ENCODE results near the gene RBM6.
"Not testable (repeated sequence)": the region's sequence is repeated elsewhere in the genome, so short reads cannot be mapped to it uniquely, and the experiment has no call there.

Gene RBM6

GRCh38 chr3:49906073-49906743 lies 33.7 kb upstream of the RBM6 start:
- Histone ChIP-seq H3K9ac (ENCODE audit: low read length) (peak overlapping the region; percentile 72), H3K4me3 (ENCODE audit: low read length) (peak overlapping the region; percentile 5), H3K27me3 (ENCODE audit: control insufficient read depth, insufficient read depth, low read length) (no peaks in the 10 kb centered on the region), H3K4me1 (ENCODE audit: control insufficient read depth, insufficient read depth, low read length) (peaks cover 54% of the 10 kb centered on the region), H3K9me3 (ENCODE audit: control insufficient read depth, low read length) (no peaks in the 10 kb centered on the region), H3K36me3 (ENCODE audit: control insufficient read depth, insufficient read depth, low read length) (no peaks in the 10 kb centered on the region)

DNA sequence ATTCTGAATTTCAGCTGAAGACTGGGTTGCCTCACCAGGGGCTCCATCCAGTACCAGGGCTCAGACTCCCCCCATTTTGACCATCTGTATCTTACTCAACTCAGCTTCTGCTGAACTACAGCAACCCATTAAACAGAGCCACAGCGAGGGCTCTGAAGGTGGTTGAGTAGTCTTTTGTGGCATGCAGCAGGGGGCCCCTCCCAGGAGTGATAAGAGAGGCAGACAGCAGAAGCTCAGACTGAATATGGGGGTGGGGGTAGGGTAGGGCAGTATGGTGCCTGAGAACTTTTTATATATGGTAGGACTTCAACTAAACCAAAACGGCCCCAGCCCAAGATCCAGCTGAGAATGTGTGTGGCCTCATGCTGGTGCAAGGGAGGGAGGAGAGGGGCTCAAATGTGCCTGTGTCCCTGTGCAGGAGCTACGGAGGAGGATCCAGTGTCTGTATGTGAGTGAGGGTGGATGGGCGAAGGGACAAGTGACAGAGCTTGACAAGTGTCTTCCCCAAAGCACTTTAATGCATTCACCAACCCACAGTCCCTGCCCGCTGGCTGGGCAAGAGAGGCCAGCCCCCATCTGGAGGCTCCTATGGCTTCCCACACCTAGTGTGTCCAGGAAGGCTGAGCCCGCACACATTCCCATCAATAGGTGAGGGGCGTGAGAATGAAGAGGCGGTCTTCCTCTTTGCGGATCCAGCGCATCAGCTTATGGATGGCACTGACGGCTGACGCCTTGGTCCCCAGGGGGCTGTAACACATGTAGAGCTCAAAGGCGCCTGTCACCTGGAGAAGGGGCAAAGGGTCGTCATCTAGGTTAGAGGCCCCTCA lies 31.4 kb upstream of the RBM6 start:
- no peaks in the 10 kb centered on the region for H3K9me3 ChIP-seq (ENCODE audit: control insufficient read depth, low read length)
- H3K27me3 ChIP-seq (ENCODE audit: control insufficient read depth, insufficient read depth, low read length) = no peaks in the 10 kb centered on the region
- no peak overlapping the region for H3K4me3 ChIP-seq (ENCODE audit: low read length)
- H3K4me1 ChIP-seq (ENCODE audit: control insufficient read depth, insufficient read depth, low read length) = peaks cover 50% of the 10 kb centered on the region
- no peak overlapping the region for H3K9ac ChIP-seq (ENCODE audit: low read length)
- no peaks in the 10 kb centered on the region for H3K36me3 ChIP-seq (ENCODE audit: control insufficient read depth, insufficient read depth, low read length)

DNA sequence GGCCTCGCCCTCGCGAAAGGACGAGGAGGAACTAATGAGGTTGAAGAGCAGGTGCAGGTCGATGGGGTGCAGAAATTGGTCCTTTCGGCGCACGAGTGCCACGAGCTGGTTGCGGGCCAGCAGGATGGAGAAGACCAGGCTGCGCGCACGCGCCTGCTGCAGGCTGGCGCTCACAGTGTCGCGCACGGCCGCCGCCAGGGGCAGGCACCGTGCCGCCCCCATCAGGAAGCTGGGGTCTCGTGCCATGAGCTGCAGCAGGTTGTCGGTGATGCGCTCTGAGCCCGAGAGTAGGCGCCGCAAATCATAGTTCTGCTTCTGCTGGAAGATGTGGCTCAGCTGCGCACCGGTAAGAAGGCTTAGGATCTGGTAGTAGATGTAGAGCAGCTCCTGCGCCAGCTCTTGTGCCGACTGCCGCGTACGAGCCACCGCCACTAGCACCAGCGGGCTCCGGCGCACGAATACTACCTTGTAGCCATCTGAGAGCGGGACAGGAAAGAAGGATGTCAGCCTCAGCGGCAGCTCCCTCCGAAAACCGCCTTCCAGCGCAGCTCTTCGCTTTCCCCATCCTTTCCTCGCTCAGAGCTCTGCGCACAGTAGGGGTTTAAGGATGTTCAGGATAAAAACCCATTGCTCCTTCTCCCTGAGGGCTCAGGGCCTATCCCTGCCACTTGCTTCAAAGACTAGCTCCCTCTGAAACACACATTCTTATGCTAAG lies 29.4 kb upstream of the RBM6 start:
- no peaks in the 10 kb centered on the region for H3K9me3 ChIP-seq (ENCODE audit: control insufficient read depth, low read length)
- H3K4me1 ChIP-seq (ENCODE audit: control insufficient read depth, insufficient read depth, low read length) = peaks cover 32% of the 10 kb centered on the region
- H3K27me3 ChIP-seq (ENCODE audit: control insufficient read depth, insufficient read depth, low read length) = no peaks in the 10 kb centered on the region
- no peak overlapping the region for H3K4me3 ChIP-seq (ENCODE audit: low read length)
- H3K9ac ChIP-seq (ENCODE audit: low read length) = no peak overlapping the region
- H3K36me3 ChIP-seq (ENCODE audit: control insufficient read depth, insufficient read depth, low read length) = no peaks in the 10 kb centered on the region

- no peaks in the 10 kb centered on the region for H3K27me3 ChIP-seq (ENCODE audit: control insufficient read depth, insufficient read depth, low read length)
- no peaks in the 10 kb centered on the region for H3K9me3 ChIP-seq (ENCODE audit: control insufficient read depth, low read length)
- H3K4me3 ChIP-seq (ENCODE audit: low read length) = no peak overlapping the region
- peaks cover 27% of the 10 kb centered on the region for H3K4me1 ChIP-seq (ENCODE audit: control insufficient read depth, insufficient read depth, low read length)
- no peaks in the 10 kb centered on the region for H3K36me3 ChIP-seq (ENCODE audit: control insufficient read depth, insufficient read depth, low read length)
- no peak overlapping the region for H3K9ac ChIP-seq (ENCODE audit: low read length)
Measured at GRCh38 chr3:49911124-49911420, 28.9 kb upstream of the RBM6 start.

DNA sequence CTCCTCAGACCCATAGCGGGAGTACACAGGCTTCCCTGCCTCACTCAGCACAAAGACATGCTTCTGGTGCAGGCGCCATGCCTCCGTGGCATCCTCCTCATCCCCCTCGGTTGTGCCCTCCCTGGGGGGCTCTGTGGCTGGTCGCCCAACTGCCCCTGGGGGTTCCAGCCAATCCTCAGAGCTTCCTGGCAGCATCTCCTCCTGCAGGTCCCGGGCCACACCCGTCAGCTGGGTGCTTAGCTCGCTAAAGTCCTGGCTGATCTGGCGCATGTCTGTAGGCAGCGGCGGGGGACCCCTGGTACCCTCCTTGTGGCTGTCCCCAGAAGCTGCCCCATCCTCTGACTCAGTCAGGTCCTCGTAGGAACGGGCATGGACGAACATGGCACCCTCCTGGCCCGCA lies 28.3 kb upstream of the RBM6 start:
- H3K36me3 ChIP-seq (ENCODE audit: control insufficient read depth, insufficient read depth, low read length) = no peaks in the 10 kb centered on the region
- no peaks in the 10 kb centered on the region for H3K9me3 ChIP-seq (ENCODE audit: control insufficient read depth, low read length)
- no peaks in the 10 kb centered on the region for H3K27me3 ChIP-seq (ENCODE audit: control insufficient read depth, insufficient read depth, low read length)
- no peak overlapping the region for H3K4me3 ChIP-seq (ENCODE audit: low read length)
- H3K9ac ChIP-seq (ENCODE audit: low read length) = no peak overlapping the region
- H3K4me1 ChIP-seq (ENCODE audit: control insufficient read depth, insufficient read depth, low read length) = peaks cover 22% of the 10 kb centered on the region

GRCh38 chr3:49912881-49913281 lies 27.1 kb upstream of the RBM6 start:
- Histone ChIP-seq H3K36me3 (ENCODE audit: control insufficient read depth, insufficient read depth, low read length) (no peaks in the 10 kb centered on the region), H3K9ac (ENCODE audit: low read length) (no peak overlapping the region), H3K27me3 (ENCODE audit: control insufficient read depth, insufficient read depth, low read length) (no peaks in the 10 kb centered on the region), H3K4me1 (ENCODE audit: control insufficient read depth, insufficient read depth, low read length) (peaks cover 9% of the 10 kb centered on the region), H3K4me3 (ENCODE audit: low read length) (no peak overlapping the region), H3K9me3 (ENCODE audit: control insufficient read depth, low read length) (no peaks in the 10 kb centered on the region)

GRCh38 chr3:49914906-49915305 lies 25.0 kb upstream of the RBM6 start:
- Histone ChIP-seq H3K4me1 (ENCODE audit: control insufficient read depth, insufficient read depth, low read length) (no peaks in the 10 kb centered on the region), H3K9me3 (ENCODE audit: control insufficient read depth, low read length) (no peaks in the 10 kb centered on the region), H3K9ac (ENCODE audit: low read length) (no peak overlapping the region)

GRCh38 chr3:49916686-49917085 lies 23.3 kb upstream of the RBM6 start:
- Histone ChIP-seq H3K4me3 (ENCODE audit: low read length) (no peak overlapping the region), H3K9ac (ENCODE audit: low read length) (no peak overlapping the region), H3K36me3 (ENCODE audit: control insufficient read depth, insufficient read depth, low read length) (no peaks in the 10 kb centered on the region)

More at GRCh38 chr3:49914906-49915305, 25.0 kb upstream of the RBM6 start:
- Histone ChIP-seq H3K27me3 (ENCODE audit: control insufficient read depth, insufficient read depth, low read length) (no peaks in the 10 kb centered on the region), H3K36me3 (ENCODE audit: control insufficient read depth, insufficient read depth, low read length) (no peaks in the 10 kb centered on the region), H3K4me3 (ENCODE audit: low read length) (no peak overlapping the region)

DNA sequence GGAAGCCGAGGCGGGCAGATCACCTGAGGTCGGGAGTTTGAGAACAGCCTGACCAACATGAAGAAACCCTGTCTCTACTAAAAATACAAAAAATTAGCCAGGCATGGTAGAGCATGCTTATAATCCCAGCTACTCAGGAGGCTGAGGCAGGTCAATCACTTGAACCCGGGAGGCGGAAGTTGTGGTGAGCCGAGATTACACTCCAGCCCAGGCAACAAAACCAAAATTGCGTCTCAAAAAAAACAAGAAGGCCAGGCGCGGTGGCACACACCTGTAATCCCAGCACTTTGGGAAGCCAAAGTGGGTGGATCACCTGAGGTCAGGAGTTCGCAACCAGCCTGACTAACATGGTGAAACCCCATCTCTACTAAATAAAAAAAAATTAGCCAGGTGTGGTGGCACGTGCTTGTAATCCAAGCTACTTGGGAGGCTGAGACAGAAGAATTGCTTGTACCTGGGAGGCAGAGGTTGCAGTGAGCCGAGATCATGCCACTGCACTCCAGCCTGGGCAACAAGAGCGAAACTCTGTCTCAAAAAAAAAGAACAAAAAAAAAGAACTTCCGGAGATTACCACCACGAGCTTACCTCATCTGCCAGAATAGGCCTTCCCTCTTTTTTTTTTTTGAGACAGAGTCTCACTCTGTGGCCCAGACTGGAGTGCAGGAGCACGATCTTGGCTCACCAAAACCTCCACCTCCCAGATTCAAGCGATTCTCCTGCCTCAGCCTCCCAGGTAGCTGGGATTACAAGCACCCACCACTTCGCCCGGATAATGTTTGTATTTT lies 22.0 kb upstream of the RBM6 start:
- H3K27me3 ChIP-seq (ENCODE audit: control insufficient read depth, insufficient read depth, low read length); H3K4me3 ChIP-seq (ENCODE audit: low read length); H3K9ac ChIP-seq (ENCODE audit: low read length); H3K9me3 ChIP-seq (ENCODE audit: control insufficient read depth, low read length); H3K4me1 ChIP-seq (ENCODE audit: control insufficient read depth, insufficient read depth, low read length); H3K36me3 ChIP-seq (ENCODE audit: control insufficient read depth, insufficient read depth, low read length): not testable (repeated sequence)

More at GRCh38 chr3:49916686-49917085, 23.3 kb upstream of the RBM6 start:
- H3K9me3 ChIP-seq (ENCODE audit: control insufficient read depth, low read length) = no peaks in the 10 kb centered on the region
- no peaks in the 10 kb centered on the region for H3K4me1 ChIP-seq (ENCODE audit: control insufficient read depth, insufficient read depth, low read length)
- no peaks in the 10 kb centered on the region for H3K27me3 ChIP-seq (ENCODE audit: control insufficient read depth, insufficient read depth, low read length)

DNA sequence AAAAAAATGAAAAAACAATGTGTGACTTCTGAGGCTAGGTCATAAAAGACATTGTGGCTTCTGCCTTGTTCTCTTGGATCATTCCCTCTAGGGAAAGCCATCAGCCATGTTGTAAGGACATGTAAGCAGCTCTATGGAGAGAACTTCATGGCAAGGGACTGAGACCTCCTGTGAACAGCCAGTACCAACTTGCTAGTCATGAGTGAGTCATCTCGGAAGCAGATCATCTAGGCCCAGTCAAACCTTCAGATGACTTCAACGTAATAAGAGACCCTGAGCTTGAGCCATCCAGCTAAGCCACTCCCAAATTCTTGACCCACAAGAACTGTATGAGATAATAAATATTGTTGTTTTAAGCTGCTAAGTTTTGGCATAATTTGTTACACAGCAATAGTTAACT lies 15.3 kb upstream of the RBM6 start:
- Histone ChIP-seq H3K4me3 (ENCODE audit: low read length) (no peak overlapping the region), H3K9ac (ENCODE audit: low read length) (no peak overlapping the region), H3K27me3 (ENCODE audit: control insufficient read depth, insufficient read depth, low read length) (no peaks in the 10 kb centered on the region), H3K4me1 (ENCODE audit: control insufficient read depth, insufficient read depth, low read length) (peaks cover 7% of the 10 kb centered on the region), H3K36me3 (ENCODE audit: control insufficient read depth, insufficient read depth, low read length) (no peaks in the 10 kb centered on the region), H3K9me3 (ENCODE audit: control insufficient read depth, low read length) (no peaks in the 10 kb centered on the region)

GRCh38 chr3:49925485-49925884 lies 14.5 kb upstream of the RBM6 start:
- Histone ChIP-seq H3K36me3 (ENCODE audit: control insufficient read depth, insufficient read depth, low read length) (no peaks in the 10 kb centered on the region), H3K4me1 (ENCODE audit: control insufficient read depth, insufficient read depth, low read length) (peaks cover 10% of the 10 kb centered on the region), H3K9me3 (ENCODE audit: control insufficient read depth, low read length) (no peaks in the 10 kb centered on the region), H3K4me3 (ENCODE audit: low read length) (no peak overlapping the region), H3K27me3 (ENCODE audit: control insufficient read depth, insufficient read depth, low read length) (no peaks in the 10 kb centered on the region), H3K9ac (ENCODE audit: low read length) (no peak overlapping the region)
